OCI-M1 (cell line): Measurements from ENCODE around the gene UBE2J2.
A peak's percentile ranks its signal among the peaks of the same experiment; 100 is the strongest.
"Not testable (repeated sequence)": the region's sequence is repeated elsewhere in the genome, so short reads cannot be mapped to it uniquely, and the experiment has no call there.

Source experiments
- DNase-seq: peaks from one replicate; lab custom pipeline; 2025; lab: John Stamatoyannopoulos, UW

Gene UBE2J2

GRCh38 chr1:1255611-1256010 lies 18.0 kb downstream of the UBE2J2 start:
- no peak for DNase-seq

DNA sequence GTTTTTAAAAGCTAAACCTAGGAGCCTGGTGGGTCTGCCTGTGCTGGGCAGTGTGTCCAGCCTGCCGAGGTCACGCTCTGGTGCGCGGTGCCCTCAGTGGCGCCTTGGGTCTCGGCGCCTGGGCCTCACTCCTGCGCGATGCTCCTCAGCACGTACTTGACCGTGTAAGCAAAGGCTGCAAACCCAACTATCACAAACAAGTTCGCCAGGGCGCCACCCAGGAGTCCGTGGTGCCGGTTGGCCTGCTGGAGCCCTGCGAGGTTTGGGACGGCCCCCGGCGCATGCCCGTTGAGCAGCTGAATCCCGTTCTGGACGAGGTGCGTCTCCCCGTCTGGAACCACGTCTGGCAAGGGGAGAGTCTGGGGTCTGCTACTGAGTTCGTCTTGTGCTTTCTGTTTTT lies 18.6 kb downstream of the UBE2J2 start:
- DNase-seq: no peak

DNA sequence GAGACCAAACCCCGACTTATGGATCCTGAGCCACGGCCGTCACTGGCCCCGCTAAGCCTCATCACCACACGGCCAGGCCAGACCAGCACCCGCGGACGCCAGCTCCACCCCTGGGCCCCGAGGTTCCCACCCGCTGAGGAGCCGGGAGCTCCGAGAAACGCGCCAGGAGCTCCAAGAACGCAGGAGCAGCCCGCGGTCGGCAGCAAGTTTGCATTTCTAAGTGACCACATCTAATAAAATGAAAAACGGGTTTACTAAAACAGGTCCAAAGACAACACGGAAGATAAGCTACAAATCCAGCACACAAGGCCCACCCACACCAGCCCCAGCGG lies 19.0 kb downstream of the UBE2J2 start:
- DNase-seq: no peak

GRCh38 chr1:1253972-1254666 lies 19.5 kb downstream of the UBE2J2 start:
- no peak for DNase-seq

- DNase-seq: no peak
These were observed 20.3 kb downstream of the UBE2J2 start for GRCh38 chr1:1253314-1253713.

GRCh38 chr1:1250786-1251284 lies 22.8 kb downstream of the UBE2J2 start:
- no peak for DNase-seq

DNA sequence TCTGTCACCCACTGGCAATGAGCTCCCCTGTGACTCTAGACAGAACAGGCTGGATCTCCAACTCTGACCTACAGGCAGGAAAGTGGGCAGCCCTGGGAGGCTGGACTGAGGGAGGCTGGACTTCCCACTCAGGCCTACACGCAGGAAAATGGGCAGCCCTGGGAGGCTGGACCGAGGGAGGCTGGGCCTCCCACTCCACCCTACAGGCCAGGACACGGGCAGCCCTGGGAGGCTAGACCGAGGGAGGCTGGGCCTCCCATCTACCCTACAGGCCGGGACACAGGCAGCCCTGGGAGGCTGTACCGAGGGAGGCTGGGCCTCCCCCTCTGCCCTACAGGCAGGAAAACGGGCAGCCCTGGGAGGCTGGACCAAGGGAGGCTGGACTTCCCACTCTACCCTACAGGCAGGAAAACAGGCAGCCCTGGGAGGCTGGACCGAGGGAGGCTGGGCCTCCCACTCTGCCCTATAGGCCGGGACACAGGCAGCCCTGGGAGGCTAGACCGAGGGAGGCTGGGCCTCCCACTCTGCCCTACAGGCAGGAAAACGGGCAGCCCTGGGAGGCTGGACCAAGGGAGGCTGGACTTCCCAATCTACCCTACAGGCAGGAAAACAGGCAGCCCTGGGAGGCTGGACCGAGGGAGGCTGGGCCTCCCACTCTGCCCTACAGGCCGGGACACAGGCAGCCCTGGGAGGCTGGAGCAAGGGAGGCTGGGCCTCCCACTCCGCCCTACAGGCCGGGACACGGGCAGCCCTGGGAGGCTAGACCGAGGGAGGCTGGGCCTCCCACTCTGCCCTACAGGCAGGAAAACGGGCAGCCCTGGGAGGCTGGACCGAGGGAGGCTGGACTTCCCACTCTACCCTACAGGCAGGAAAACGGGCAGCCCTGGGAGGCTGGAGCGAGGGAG lies 25.4 kb downstream of the UBE2J2 start:
- not testable (repeated sequence) for DNase-seq

- no peak for DNase-seq
These were observed 26.2 kb downstream of the UBE2J2 start for GRCh38 chr1:1247341-1247913.

- no peak for DNase-seq
These were observed 26.9 kb downstream of the UBE2J2 start, which contains the start of gene C1QTNF12 for GRCh38 chr1:1246577-1247340. C1QTNF12 (minus strand) TSS chr1:1246722; CDS start chr1:1246690, 32 bp downstream.

DNA sequence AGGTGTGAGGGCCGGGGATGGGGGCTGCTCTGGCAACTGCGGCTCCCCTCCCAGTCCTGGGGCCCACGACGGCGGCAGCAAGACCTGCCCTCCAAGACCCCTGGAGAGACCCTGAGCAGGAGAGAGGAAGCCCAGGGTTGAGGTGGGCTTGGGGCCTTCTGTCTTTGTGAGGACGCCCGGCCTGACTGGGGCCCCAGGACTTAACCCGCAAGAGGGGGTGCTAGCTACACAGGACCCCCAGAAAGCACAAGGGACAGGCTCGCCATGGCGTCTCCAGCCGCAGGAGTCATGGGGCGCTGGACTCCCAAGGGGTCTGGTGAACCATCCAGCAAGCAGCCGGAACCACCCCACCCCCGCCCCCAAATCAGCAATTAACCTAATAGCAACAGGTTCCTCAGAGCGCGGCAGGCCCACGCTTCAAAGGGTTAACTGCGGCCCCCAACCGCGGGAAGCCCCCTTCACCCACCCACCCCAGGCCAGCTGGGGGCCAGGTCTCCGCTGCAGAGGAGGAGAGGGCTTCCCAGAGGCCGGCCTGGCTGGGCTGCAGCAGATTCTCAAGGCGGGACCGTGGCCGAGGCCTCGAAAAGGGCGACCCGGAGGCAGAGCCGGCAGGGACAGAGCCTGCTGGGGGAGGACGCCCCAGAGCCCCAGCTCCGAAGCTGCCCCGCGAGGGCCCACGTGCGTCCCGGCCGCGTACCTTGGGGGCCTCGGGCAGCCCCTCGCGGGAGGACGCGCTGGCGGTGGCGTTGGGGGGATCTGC lies 27.7 kb downstream of the UBE2J2 start:
- no peak for DNase-seq

- DNase-seq: peak; percentile 65
These were observed 28.4 kb downstream of the UBE2J2 start for GRCh38 chr1:1245178-1245816.

DNA sequence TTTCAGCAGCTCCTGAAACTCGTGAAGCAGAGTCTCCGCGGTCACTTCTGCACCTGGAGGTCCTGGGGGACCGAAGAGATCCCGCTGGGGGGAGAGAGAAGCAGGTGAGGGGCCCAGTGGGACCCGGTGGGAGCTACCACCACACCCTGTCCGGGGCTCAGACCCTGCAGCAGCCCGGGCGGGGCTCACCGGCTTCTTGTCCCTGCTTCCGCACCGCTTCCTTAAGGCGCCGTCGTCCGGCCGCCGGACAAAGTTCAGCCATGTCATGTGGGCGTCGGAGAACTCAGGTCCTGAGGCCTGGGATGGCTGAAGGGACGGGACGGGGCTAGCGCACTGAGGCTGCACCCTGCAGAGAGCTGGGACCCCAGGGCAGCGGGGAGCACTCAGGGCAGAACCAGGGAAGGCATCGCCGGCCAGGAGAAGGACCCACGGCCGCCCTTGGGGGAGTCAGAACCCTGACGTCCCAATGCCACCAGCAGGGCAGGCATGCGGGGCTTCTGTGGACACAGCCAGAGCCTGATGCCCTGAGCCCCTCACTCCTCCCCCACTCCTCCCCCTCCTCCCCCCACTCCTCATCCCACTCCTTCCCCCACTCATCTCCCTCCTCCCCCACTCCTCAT lies 29.4 kb downstream of the UBE2J2 start:
- no peak for DNase-seq

GRCh38 chr1:1243807-1244191 lies 29.9 kb downstream of the UBE2J2 start:
- DNase-seq: no peak

GRCh38 chr1:1243266-1243660 lies 30.4 kb downstream of the UBE2J2 start:
- DNase-seq: no peak

DNA sequence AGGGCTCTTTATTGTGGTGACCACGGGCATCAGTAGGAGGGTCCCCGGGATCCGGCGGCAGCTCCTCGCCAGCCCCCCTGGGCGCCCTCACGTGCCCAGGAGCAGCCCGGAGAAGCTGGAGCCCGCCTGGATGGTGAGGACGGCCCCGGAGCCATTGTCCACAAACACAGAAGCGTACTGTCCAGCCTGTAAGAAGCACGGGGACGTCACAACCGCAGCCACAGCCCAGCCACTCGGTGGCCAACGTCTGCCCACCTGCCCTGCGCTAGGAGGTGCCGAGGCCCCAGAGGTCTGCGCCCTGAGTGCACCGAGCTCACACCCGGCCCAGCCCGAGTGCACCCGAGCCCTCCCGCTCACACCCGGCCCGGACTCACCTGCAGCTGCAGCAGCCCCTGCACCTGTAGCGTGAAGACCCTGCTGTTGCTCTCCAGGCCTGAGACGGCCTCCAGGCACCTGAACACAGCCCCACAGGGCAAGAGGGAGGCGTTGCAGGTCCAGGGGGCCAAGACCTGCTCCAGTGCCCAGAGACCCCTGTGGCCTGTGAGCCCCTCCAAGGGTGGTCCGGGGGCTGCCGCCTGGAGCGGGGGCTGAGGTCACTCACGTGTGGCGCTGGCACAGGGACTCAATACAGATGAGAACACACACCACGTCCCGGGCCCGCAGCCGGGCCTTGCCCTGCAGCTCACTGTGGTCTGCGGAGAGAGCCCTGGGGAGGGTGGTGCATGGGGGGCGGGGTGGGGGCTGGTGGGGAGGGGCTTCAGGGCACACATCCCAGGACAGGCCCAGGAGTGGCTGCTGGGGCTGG lies 31.0 kb downstream of the UBE2J2 start:
- DNase-seq: no peak

- no peak for DNase-seq
These were observed 31.9 kb downstream of the UBE2J2 start for GRCh38 chr1:1241588-1242219.

DNA sequence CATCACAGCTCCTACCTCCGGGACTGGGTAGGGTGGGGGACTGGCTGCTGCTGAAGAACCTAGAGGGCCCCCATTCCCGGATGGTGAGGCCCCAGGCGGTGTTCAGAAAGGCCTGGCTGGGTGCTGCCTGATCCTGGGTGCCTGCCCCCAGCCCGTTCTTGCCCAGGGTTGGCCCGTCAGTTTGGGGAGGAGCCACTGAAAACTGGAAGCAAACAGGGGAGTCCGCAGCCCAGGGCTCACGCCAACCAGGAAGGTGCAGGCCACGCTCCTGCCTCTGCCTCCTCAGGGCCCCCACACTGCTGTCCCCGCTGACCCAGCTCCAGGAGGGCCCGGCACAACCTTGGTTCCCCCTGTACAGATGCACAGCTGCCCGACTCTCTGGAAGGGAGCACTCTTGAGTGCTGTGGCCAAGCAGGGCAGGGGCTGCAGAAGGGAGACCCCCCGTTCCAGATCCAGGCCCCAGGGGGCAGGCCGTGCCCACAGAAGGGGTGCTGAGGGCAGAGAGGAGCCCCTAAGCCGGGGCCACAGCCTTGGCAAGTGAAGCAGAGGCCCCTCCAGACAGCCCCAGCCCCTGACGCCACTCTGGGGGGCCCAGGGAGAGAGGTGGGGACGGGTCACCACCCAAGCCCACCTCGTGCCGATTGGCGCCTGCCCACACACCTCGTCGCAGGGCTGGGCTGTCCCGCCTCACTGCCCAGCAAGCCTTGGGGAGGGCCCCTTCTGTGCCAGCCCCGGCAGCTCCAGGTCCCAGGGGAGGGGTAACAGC lies 32.6 kb downstream of the UBE2J2 start:
- peak; percentile 30 for DNase-seq

DNA sequence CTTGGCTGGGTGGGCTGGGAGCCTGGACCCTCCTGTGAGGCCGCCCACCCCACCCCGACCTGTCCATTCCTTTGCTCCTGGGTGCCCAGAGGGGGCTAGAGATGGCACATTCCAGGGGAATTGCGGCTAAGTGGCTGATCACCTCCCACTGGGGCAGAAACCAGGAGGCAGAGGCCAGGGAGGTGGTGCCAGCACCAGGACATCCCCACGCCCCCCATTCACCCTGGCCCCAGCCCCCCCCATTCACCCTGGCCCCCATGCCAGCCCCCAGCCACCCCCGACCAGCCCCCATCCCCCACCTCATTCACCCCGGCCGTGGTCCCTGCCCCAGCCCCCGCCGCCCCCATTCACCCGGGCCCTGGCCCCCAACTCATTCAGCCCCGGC lies 33.3 kb downstream of the UBE2J2 start:
- no peak for DNase-seq
